ENCODE data around the gene CYB561D2. TPM values are rescaled to one million over a fixed set of nuclear protein-coding genes. Genes with fewer than 3 reads are reported as not detected.

CYB561D2 gene
- total and polyA plus RNA-seq, 2 of the 13 experiments (the other 11 are each of a cell fraction or from before 2014, with no cell fraction given), result 11.1 to 17.2 TPM

DNA sequence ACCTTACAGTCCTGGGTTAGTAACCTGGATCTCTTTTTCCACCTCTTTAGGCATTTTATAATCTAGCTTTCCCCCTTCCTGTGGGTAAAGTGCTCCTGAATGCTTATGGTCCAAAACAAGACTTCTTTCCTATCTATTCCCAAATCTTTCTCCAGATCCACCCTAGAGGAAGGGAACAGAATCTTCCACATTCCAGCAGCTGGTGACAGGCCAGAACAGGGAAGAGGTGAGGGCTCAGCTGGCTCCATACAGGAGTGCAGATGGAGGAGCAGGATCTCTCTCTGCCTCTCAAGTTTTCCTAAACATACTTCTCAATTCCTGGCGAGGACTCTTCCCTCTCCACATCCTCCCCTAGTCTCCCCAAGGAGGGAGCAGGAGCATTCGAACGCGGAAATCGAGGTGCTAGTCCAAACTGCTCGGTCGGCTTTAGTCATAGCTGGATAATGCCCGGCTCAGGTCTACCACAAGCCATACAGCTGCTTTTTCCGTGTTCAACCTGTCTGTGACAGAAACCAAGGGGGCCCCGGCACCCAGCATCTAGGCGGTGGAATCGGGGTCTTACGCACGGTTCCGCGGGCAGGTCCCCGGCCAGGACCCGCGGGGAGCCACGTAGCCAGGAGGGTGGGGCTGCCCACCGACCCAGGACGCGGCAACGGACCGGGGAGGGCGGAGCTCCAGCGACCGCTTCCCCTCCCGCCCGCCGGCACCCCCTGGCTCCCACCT lies 14.0 kb upstream of the CYB561D2 start (continued):
- TF ChIP-seq MLX (CRISPR knock-in tag; IDR thresholded peaks at IDR 0.05) (no peak; the same call in 1 of the 2 replicates), ZBTB46 (CRISPR knock-in tag; IDR thresholded peaks at IDR 0.05; ENCODE audit: borderline replicate concordance) (no peak), EEA1 (CRISPR knock-in tag; IDR thresholded peaks at IDR 0.05; ENCODE audit: borderline replicate concordance) (0 out of 2 replicates have a peak, but pooled peaks have one; percentile 42), ZNF773 (CRISPR knock-in tag; IDR thresholded peaks at IDR 0.05; ENCODE audit: borderline replicate concordance) (no peak), GPN1 (CRISPR knock-in tag; IDR thresholded peaks at IDR 0.05; ENCODE audit: borderline replicate concordance) (0 out of 2 replicates have a peak, but pooled peaks have one; percentile 19), SRF (IDR thresholded peaks at IDR 0.05; ENCODE audit: low read depth, low read length) (no peak), THRA (CRISPR knock-in tag; IDR thresholded peaks at IDR 0.05; ENCODE audit: borderline replicate concordance) (no peak), POLR2A (IDR thresholded peaks at IDR 0.05; ENCODE audit: insufficient read depth in 1 of 2, low read depth in 2 of 2, low read length in 2 of 2) (no peak), ZNF441 (CRISPR knock-in tag; IDR thresholded peaks at IDR 0.05; ENCODE audit: borderline replicate concordance) (no peak), DR1 (CRISPR knock-in tag; IDR thresholded peaks at IDR 0.05) (no peak), ZFAT (CRISPR knock-in tag; conservative IDR thresholded peaks at IDR 0.05) (no peak), RAD51 (IDR thresholded peaks at IDR 0.05; ENCODE audit: borderline replicate concordance) (no peak), HNRNPLL (IDR thresholded peaks at IDR 0.05; ENCODE audit: low read depth, low read length, poor library complexity, severe bottlenecking) (no peak), ZNF121 (CRISPR knock-in tag; IDR thresholded peaks at IDR 0.05) (no peak)
- TF ChIP-seq, protein P1, sequence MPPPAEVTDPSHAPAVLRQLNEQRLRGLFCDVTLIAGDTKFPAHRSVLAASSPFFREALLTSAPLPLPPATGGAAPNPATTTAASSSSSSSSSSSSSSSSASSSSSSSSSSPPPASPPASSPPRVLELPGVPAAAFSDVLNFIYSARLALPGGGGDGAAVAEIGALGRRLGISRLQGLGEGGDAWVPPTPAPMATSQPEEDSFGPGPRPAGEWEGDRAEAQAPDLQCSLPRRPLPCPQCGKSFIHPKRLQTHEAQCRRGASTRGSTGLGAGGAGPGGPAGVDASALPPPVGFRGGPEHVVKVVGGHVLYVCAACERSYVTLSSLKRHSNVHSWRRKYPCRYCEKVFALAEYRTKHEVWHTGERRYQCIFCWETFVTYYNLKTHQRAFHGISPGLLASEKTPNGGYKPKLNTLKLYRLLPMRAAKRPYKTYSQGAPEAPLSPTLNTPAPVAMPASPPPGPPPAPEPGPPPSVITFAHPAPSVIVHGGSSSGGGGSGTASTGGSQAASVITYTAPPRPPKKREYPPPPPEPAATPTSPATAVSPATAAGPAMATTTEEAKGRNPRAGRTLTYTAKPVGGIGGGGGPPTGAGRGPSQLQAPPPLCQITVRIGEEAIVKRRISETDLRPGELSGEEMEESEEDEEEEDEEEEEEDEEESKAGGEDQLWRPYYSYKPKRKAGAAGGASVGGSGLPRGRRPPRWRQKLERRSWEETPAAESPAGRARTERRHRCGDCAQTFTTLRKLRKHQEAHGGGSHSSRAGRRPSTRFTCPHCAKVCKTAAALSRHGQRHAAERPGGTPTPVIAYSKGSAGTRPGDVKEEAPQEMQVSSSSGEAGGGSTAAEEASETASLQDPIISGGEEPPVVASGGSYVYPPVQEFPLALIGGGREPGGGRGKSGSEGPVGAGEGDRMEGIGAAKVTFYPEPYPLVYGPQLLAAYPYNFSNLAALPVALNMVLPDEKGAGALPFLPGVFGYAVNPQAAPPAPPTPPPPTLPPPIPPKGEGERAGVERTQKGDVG (CRISPR knock-in tag; IDR thresholded peaks at IDR 0.05; ENCODE audit: borderline replicate concordance), result 0 out of 2 replicates have a peak, but pooled peaks have one; percentile 4
- TF ChIP-seq, protein P2, sequence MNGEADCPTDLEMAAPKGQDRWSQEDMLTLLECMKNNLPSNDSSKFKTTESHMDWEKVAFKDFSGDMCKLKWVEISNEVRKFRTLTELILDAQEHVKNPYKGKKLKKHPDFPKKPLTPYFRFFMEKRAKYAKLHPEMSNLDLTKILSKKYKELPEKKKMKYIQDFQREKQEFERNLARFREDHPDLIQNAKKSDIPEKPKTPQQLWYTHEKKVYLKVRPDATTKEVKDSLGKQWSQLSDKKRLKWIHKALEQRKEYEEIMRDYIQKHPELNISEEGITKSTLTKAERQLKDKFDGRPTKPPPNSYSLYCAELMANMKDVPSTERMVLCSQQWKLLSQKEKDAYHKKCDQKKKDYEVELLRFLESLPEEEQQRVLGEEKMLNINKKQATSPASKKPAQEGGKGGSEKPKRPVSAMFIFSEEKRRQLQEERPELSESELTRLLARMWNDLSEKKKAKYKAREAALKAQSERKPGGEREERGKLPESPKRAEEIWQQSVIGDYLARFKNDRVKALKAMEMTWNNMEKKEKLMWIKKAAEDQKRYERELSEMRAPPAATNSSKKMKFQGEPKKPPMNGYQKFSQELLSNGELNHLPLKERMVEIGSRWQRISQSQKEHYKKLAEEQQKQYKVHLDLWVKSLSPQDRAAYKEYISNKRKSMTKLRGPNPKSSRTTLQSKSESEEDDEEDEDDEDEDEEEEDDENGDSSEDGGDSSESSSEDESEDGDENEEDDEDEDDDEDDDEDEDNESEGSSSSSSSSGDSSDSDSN (CRISPR knock-in tag; IDR thresholded peaks at IDR 0.05), result no peak
- TF ChIP-seq, protein P3, sequence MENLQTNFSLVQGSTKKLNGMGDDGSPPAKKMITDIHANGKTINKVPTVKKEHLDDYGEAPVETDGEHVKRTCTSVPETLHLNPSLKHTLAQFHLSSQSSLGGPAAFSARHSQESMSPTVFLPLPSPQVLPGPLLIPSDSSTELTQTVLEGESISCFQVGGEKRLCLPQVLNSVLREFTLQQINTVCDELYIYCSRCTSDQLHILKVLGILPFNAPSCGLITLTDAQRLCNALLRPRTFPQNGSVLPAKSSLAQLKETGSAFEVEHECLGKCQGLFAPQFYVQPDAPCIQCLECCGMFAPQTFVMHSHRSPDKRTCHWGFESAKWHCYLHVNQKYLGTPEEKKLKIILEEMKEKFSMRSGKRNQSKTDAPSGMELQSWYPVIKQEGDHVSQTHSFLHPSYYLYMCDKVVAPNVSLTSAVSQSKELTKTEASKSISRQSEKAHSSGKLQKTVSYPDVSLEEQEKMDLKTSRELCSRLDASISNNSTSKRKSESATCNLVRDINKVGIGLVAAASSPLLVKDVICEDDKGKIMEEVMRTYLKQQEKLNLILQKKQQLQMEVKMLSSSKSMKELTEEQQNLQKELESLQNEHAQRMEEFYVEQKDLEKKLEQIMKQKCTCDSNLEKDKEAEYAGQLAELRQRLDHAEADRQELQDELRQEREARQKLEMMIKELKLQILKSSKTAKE (CRISPR knock-in tag; IDR thresholded peaks at IDR 0.05; ENCODE audit: borderline replicate concordance), result no peak
